Activated CD4-positive, alpha-beta T cell treated with anti-CD3 and anti-CD28 coated beads, Interleukin-2, Interleukin-4, amounts not matched to agents 100 ng/mL and 50 ng/mL, durations not matched to agents 16 hours and 8 hours (primary cell): ENCODE measurements around the gene EPHB3.

Source experiments
- DNase-seq: peaks from one replicate; pipeline ENCODE4 v3.0.0-alpha.2; 2020; ENCODE audit warnings: low spot score

The EPHB3 gene

DNA sequence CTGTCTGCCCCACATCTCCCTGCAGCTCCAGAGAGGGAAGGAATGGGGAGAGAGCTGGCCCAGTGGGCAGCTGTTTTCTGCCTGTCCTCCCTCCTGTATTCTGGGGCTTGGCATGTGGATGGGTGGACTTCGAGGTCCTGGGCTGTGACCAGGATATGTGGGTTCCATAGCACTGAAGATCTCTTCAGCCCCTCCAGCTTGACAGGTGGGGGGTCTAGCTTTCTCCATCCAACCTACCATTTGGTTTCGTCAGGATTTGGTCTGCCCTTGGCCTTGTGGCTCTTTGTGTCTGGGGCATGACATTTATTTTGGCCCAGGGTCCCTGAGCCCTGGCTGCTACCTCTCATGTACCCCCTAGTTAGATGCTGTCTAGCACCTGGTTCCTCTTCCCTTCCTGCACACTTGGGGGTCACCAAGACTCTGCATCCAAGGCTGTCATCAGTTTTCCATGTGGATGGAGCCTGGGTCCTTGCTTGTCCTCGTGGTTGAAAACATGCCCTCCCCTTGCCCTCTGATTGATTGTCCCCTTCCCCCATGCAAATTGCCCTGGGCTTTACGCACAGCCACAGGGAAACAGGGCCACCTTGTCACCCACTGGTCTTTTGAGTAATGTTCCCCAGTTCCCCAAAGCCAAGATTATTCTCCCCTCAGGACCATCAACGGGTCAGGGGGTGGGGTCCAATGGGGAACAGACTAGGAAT, 3.2 kb downstream of the EPHB3 start:
- no peak for DNase-seq

DNA sequence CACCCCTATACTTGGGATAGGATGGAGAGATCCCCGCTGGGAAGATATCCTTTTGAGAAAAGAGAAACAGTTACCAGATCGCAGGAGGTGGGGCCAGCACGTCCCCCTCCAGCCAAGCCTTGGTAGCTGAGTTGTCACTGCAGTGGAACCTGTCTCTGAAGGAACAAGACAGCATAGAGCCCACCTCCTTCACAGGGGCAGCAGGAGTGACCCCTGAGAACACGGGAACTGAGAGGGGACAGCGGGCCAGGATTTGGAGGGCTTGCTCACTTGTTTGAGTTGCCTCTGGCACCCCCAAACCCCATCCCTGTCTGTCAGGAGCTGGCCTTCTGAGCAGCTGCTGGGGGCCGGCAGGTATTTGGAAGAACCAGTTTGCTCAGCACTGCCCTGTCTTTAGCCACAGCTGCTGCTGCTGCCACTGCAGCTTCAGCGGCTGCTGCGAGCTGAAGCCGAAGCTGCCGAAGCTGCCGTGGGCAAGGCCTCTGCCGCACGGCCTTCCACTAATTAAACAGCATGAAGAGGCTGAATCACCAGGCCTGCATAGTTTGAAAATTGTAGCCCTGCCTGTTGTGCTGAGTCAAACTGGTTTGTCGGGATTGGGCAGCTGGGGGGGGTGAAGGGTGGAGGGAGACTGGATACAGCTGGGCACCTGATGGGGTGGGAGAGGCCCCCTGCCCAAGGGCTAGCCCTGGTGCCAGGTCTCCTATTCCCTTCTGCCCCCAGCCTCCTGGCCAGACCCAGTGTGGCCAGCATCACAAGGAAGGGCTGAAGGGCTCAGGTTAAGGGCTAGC, 4.0 kb downstream of the EPHB3 start:
- DNase-seq = no peak

DNA sequence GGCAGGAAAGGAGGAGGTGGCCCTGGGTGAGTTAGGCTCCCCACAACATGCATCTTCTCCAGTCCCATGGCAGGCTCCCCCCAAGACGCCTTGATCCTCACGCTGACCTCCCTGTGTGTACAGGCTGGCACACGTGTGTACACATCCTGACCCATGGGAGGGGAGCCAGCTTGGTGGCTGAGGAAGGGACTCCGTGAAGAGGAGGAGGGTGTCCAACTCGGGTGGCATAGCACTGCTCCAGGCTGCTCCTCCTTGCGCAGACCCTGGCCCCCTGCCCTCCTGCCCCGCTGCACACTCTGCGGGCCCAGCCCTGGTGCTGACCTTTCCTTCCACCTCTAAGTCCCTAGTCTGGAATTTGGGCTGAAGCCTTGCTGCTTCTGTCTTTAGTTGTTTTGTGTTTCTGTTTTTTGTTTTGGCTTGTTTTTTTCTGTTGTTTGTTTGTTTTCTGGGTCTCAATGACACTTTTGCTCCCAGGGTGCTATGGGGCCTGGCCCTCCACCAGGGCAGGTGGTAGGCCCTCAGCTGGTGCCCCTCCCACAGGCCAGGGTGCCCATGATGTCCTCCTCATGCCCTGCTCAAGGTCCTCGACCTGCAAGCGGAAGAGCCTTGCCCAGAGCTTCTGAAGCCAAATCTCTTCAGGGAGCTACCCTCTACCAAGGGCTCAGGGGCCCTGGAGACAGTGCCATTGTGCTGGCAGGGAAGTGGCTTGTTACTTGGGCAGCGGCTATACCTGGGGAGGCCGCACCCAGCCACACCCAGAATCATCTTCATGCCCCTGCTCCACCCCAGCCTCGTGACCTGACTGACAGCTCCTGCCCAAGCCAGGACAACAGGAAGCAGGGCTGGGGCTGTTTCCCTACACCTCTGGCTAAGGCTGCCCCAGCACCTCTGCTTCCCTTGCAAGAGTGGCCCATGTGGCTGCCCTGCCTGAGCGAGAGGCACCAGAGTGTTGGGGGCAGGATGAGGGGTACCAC, 5.1 kb downstream of the EPHB3 start:
- no peak for DNase-seq

DNA sequence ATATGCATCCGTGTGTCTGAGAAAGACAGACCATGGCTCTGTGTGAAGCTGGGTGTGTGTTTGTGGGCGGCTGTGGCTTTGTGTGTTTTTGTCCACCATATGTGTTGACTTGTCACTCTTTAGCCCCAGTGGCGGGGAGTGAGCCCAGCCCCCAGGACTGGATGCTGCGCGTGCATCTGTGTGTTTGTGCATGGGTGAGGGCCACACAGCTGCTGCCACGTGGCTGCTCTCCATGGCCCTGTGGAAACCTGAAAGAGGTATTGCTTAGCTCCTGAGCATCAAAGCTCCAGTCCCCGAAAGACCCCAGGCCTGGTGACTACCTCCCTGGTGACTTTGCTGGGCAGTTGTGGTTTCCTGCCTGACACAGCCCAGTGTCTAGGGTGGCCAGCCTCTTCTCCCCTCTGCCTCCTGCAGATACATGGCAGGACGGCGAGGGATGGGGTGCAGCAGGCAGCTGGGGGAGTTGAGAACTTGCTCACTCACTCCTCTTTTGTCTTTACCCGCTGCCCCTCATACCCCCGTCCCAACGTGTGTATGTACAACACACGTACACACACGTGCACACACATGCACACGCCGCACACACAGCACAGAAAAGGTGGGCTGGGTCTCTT, 6.5 kb downstream of the EPHB3 start:
- DNase-seq = no peak

DNA sequence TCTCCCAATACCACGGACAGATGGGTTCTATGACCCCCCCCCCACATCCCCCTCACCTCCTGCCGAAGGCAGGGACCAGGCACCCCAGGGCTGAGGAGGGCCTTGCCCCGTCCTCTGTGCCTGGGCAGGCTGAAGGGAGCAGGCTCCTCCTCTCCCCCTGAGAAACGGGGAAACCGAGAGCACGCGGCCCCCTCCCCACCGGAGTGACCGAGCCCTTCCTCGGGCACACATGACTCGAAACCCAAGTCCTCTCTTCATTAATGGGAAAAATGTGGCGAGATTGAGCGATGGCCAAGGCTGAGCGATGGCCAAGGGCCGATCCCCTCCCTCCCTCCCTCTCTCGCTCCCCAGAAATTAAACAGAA, 7.0 kb downstream of the EPHB3 start:
- no peak for DNase-seq

DNA sequence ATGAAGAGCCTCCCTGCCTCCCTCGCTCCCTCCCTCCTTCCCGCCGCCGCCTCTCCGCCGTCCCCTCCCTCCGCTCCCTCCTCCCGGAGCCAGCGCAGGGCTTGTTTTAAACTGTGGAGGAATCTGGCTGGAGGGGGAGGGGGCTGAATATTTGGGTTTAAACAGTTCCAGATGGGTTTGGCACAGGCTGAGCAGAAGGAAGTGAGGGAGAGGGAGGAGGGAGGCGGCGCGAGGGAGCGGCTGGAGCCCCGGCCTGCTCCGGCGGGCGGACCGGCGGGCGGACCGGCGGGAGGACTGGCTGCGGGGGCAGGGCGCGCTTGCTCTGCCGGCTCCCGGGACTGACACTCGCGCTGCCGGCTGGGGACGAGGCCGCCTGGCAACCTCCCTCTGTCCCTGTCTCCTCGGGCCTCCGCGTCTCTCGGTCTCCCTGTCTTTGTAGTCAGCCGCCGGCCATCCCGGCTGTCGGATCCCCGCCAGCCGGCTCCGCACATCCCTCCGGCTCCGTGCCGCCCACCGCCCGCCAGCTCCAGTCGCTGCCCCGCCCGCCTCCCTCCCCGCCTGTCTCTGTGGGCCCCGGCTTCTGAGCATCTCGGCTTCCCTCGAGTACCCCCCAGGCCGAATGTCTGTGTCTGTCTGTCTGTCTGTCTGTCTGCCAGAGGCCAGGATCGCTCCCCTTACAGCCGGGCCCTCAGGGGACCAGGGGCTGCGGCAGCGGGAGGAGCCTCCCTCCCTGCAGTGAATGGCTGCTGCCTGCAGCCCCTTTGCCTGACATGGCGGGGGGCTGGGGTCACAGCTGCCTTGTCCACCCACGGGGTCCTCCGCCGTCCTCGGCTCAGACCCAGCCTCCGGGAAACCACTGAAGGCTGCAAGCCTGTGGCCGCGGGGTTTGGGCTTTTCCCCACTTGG, 7.6 kb downstream of the EPHB3 start:
- no peak for DNase-seq

DNA sequence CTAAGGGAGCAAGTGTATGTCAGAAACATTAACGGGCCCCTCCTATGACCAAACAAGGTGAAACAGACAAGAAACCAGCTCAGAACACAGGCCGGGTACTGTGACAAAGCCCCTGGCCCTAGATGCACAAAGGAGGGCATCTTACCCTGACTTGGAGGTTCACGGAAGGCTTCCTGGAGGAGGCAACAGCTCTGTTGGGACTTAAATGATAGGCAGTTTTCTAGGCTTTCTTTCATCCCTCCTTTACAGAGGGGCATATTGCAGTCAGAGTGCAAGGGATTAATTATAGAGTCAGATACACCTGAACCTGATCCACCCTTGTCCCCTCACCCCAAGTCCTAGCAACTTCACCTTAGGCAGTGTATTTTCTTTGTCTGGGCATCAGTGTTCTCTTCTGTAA, 8.4 kb downstream of the EPHB3 start:
- no peak for DNase-seq

DNA sequence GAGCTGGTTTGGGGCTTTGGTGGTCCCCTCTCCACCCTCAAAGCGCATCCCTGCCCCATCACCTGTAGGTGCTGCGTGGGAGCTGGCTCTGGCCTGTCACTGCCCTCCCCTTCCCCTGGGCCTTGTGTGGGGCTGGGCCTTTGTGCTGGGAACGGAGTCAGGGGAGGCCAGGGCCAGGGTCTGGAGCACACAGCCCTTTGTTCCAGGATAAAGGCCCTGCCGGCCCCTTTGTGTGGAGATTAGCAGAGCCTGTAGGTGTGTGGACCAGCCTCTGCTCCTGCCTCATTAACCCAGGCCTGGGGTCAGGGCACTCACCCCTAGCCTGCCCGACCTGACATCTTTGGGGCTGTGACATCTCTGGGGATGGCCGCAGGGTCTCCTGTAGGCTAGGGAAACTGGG, 8.9 kb downstream of the EPHB3 start:
- no peak for DNase-seq

DNA sequence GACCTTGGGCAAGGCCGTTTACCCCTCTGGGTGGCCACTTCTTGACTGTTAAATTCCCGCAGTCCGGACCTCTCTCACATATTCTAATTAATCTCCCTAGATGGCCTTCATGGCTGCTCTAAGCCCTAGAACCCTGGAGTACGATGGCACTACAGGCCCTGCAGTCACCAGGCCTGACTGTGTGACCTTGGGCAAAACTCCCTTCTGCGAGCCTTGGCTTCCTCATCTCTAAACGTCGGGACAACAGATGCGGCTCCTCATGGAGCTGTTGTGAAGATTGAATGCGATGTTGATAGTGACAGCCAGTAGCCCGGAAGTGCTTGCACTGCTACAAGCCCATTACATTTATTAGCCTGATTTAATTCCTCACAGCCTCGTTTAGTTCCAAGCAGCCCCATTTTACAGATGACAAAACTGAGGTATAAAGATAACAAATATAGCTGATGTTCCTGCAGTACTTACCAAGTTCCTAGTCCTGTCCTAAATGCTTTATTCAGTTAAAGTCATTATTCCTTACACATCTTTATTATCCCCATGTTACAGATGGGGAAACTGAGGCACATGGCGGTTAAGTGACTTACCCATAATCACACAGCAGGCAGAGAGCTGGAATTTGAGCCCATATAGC, 10.3 kb downstream of the EPHB3 start:
- DNase-seq = no peak

DNA sequence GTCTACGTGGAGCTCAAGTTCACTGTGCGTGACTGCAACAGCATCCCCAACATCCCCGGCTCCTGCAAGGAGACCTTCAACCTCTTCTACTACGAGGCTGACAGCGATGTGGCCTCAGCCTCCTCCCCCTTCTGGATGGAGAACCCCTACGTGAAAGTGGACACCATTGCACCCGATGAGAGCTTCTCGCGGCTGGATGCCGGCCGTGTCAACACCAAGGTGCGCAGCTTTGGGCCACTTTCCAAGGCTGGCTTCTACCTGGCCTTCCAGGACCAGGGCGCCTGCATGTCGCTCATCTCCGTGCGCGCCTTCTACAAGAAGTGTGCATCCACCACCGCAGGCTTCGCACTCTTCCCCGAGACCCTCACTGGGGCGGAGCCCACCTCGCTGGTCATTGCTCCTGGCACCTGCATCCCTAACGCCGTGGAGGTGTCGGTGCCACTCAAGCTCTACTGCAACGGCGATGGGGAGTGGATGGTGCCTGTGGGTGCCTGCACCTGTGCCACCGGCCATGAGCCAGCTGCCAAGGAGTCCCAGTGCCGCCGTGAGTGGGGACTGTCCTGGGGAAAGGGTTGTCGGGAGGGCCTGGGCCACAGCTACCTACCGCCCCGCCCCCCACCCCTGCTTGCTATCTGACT, 11.2 kb downstream of the EPHB3 start:
- DNase-seq = no peak

DNA sequence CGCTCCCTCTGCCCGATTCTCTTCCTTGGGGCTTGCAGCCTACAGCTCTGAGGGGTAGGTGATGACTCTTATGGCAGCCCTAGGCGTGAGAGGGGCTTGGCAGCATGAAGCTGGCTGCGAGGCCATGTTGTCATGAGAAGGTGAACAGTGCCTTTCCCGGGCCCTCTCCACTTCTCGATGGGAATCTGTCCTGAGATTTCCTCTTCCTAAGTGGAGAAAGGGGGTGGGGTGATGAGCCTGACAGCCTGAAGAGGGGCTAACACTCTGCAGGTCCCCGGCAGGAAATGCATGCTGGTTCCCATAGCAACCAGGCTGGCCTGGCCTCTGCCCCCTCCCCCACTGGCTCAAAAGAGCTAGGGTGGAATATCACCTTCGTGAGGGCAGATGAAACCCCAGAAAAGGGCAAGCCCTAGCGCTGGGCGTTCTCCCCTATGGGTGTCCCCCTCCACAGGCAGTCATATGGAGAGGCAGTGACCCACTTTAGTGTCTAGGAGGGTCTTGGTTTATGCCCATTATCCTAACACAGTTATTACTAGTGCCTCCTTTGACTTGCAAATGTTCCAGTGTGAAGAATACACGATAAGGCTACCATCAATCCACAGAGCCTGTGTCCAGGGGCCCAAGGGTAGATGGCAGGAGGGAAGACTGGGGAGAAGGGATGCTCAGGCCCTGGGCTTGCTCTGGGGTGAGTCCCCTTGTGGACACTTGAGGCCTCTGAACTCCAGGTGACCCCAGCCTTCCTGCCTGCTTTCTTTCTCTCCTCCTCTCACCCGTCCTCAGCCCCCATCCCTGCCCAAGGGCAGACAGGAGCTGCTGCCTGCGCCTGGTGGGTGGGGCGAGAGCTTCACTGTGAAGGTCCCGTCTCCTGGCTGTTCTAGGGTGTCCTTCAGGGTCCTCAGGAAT, 13.2 kb downstream of the EPHB3 start:
- no peak for DNase-seq

DNA sequence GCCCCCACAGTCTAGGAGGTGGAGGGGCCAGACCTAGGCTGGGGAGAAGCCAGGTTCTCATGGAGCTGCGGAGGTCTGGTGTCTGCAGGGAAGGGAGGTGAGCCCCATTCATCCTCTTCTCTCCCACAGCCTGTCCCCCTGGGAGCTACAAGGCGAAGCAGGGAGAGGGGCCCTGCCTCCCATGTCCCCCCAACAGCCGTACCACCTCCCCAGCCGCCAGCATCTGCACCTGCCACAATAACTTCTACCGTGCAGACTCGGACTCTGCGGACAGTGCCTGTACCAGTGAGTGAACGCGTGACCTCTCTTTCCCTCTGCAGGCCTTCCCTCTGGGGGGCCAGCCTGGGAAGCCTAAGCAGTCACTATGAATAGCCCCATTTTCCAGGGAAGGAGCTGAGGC, 14.1 kb downstream of the EPHB3 start:
- no peak for DNase-seq

DNA sequence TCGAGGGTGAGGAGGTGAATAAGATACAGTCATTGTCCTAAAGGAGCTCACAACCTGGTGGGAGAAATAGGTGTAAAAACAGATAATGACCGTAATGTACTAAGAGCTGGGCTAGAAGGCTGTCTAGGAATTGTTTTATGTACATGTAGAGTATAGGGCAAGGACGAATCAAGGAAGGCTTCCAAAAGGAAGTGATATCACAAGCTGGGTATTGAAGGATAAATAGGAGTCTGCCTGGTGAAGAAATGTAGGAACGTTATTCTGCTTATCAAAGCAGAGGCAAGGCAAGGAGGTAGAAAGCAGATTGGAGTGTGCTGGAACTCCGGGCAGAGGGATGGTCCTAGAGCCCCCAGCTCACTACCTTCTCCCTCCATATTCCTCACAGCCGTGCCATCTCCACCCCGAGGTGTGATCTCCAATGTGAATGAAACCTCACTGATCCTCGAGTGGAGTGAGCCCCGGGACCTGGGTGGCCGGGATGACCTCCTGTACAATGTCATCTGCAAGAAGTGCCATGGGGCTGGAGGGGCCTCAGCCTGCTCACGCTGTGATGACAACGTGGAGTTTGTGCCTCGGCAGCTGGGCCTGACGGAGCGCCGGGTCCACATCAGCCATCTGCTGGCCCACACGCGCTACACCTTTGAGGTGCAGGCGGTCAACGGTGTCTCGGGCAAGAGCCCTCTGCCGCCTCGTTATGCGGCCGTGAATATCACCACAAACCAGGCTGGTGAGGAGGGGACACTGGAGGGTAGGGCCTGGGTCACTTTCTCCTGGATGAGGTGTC, 15.1 kb downstream of the EPHB3 start:
- no peak for DNase-seq

DNA sequence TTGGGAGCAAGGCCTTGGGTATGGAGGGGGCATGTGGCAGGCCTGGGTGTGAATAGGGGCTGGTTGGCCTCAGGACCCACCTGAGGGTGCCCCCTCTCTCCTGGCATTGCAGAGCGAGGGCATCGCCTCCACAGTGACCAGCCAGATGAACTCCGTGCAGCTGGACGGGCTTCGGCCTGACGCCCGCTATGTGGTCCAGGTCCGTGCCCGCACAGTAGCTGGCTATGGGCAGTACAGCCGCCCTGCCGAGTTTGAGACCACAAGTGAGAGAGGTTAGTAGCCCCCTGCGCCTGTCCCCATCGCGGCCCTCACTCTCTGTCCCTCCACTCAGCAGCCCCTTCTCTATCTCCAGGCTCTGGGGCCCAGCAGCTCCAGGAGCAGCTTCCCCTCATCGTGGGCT, 16.0 kb downstream of the EPHB3 start:
- DNase-seq = no peak

DNA sequence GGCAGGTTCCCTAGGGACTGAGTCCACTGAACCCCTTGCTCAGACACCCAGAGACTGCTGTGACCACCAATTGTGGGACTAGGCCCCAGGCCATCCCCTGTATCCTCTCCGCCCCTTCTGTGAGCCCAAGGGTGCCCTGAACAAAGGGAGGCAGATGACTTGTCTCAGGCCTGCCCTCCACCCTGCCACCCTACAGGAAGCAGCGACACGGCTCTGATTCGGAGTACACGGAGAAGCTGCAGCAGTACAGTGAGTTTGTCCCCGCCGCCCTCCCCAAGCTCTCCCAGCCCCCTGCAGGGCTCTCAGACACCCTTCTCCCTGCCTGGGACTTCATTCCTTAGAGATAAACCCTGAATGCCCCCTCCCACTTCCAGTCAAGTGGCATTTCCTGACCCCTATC, 16.6 kb downstream of the EPHB3 start:
- DNase-seq = no peak

DNA sequence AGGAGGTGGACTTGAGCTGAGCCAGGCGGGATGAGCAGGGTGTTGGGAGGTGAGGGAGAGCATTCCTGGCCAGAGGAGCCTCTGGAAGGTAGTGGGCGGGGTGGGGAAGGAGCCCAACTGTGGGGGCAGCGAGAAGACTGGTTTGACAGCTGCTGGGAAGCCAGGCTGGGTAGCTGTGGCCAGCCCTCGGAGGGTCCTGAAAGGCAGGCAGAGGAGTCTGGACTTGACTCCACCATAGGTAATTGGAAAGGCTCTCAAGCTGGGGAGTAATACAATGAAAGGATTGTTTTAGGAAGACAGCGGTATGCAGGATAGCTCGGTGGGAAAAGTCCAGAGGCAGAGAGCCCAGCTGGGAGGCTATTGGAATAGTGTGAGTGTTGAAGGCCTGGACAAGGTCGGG, 17.2 kb downstream of the EPHB3 start:
- DNase-seq = no peak

DNA sequence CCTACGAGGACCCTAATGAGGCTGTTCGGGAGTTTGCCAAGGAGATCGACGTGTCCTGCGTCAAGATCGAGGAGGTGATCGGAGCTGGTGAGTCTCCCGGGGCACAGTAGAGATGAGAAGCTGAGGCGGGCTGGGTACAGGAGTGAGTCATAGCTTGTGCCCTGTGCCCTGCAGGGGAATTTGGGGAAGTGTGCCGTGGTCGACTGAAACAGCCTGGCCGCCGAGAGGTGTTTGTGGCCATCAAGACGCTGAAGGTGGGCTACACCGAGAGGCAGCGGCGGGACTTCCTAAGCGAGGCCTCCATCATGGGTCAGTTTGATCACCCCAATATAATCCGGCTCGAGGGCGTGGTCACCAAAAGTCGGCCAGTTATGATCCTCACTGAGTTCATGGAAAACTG, 17.9 kb downstream of the EPHB3 start:
- no peak for DNase-seq

DNA sequence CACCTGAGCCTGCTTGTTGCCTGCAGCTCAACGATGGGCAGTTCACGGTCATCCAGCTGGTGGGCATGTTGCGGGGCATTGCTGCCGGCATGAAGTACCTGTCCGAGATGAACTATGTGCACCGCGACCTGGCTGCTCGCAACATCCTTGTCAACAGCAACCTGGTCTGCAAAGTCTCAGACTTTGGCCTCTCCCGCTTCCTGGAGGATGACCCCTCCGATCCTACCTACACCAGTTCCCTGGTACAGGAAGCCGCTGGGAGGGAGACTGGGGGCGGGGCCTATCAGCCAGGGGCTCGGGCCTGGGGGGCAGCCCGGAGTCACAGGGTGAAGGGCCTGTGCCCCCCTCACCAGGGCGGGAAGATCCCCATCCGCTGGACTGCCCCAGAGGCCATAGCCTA, 18.8 kb downstream of the EPHB3 start:
- no peak for DNase-seq
